HepG2 (cell line): ENCODE data around the gene GALNT17. TPM values are rescaled to one million over a fixed set of nuclear protein-coding genes. Genes with fewer than 3 reads are reported as not detected.

Source experiments
- GABPB1 ChIP-seq: IDR thresholded peaks from 2 replicates; pipeline ENCODE4 v1.6.1; 2016; ENCODE audit warnings: mild to moderate bottlenecking, missing genetic modification reagents, moderate library complexity, missing compliant biosample characterization
- HNRNPLL ChIP-seq: fragments of 200-400 bp; formaldehyde crosslinking; IDR thresholded peaks from 2 replicates; pipeline ENCODE4 v1.6.1; 2017; ENCODE audit warnings: mild to moderate bottlenecking, low read depth, low read length; ENCODE audit not compliant: poor library complexity, severe bottlenecking
- KDM2A ChIP-seq: sonication (generic); formaldehyde crosslinking; IDR thresholded peaks from 2 replicates; pipeline ENCODE4 v1.4.0; 2020; ENCODE audit warnings: low read depth, missing genetic modification reagents, borderline replicate concordance
- PCBP1 ChIP-seq: fragments of 200-400 bp; formaldehyde crosslinking; IDR thresholded peaks from 2 replicates; pipeline ENCODE4 v1.6.1; 2017; ENCODE audit warnings: mild to moderate bottlenecking, low read depth, low read length, borderline replicate concordance
- SMC3 ChIP-seq: IDR thresholded peaks from 2 replicates; pipeline ENCODE4 v1.6.1; 2011; ENCODE audit warnings: low read length, improper control_type of control experiment
- SOX13 ChIP-seq, 3 experiments: fragments of 450-650 bp in 1 of 3; sonication (generic) in 1 of 3; formaldehyde crosslinking in 1 of 3; IDR thresholded peaks in 2 of 3; conservative IDR thresholded peaks in 1 of 3; 2 replicates each; pipeline versions ENCODE4 v1.5.0 to v1.6.1; 2016 to 2020; ENCODE audit warnings: antibody characterized with exemption in 1 of 3, mild to moderate bottlenecking in 1 of 3, missing compliant biosample characterization in 1 of 3, missing genetic modification reagents in 1 of 3, moderate library complexity in 1 of 3
- TEAD2 ChIP-seq: sonication (generic); formaldehyde crosslinking; IDR thresholded peaks from 2 replicates; pipeline ENCODE4 v1.9.0; 2021; ENCODE audit warnings: missing genetic modification reagents
- TP53 ChIP-seq: sonication (generic); formaldehyde crosslinking; conservative IDR thresholded peaks from 2 replicates; pipeline ENCODE4 v1.4.0; 2020; ENCODE audit warnings: missing genetic modification reagents
- ZNF317 ChIP-seq: sonication (generic); formaldehyde crosslinking; IDR thresholded peaks from 2 replicates; pipeline ENCODE4 v1.5.0; 2020; ENCODE audit warnings: mild to moderate bottlenecking, missing genetic modification reagents
- ZNF547 ChIP-seq: sonication (generic); formaldehyde crosslinking; IDR thresholded peaks from 2 replicates; pipeline ENCODE4 v1.5.1; 2020; ENCODE audit warnings: mild to moderate bottlenecking, missing genetic modification reagents
- ZNF768 ChIP-seq: sonication (generic); formaldehyde crosslinking; IDR thresholded peaks from 2 replicates; pipeline ENCODE4 v1.4.0; 2020; ENCODE audit warnings: missing genetic modification reagents
- polyA plus RNA-seq, 8 experiments: library from polyadenylated mRNA; depleted of rRNA in 3 of 8; stranded (reverse) in 7 of 8; unstranded in 1 of 8; fragments of >200 nt; fragmentation: Illumina TruSeq in 4 of 8; extraction: Trizol in 4 of 8; gene quantifications; 2 replicates each; pipeline versions ENCODE4 v1.2.1 to v1.2.3, GENCODE V29; 2011 to 2016; ENCODE audit warnings: low read depth in 4 of 8, missing spikeins in 1 of 8, mixed read lengths in 1 of 8; ENCODE audit not compliant: insufficient read depth in 1 of 8
- total RNA-seq, 5 experiments: library from RNA; depleted of rRNA; stranded (reverse); fragments of >200 nt; fragmentation: Illumina TruSeq; extraction: Trizol; gene quantifications; 2 replicates each; pipeline ENCODE4 v1.2.3, GENCODE V29; 2016; ENCODE audit warnings: low read depth in 1 of 5
- TF ChIP-seq, protein P1 (sequence below): sonication (generic); formaldehyde crosslinking; IDR thresholded peaks from 2 replicates; pipeline ENCODE4; 2020; ENCODE audit warnings: missing genetic modification reagents, mild to moderate bottlenecking, borderline replicate concordance
- TF ChIP-seq, protein P2 (sequence below): IDR thresholded peaks from 2 replicates; pipeline ENCODE4 v1.6.1; 2016; ENCODE audit warnings: mild to moderate bottlenecking, missing biosample characterization, missing genetic modification reagents
- TF ChIP-seq, protein P3 (sequence below): sonication (generic); formaldehyde crosslinking; IDR thresholded peaks from 2 replicates; pipeline ENCODE4 v1.4.0; 2020; ENCODE audit warnings: missing genetic modification reagents
- TF ChIP-seq, protein P4 (sequence below): IDR thresholded peaks from 2 replicates; pipeline ENCODE4 v1.4.0; 2020; ENCODE audit warnings: mild to moderate bottlenecking, missing genetic modification reagents
- TF ChIP-seq, protein P5 (sequence below): sonication (generic); IDR thresholded peaks from 2 replicates; pipeline ENCODE4 v1.6.1; 2016; ENCODE audit warnings: low read depth, borderline replicate concordance

Gene GALNT17
- total and polyA plus RNA-seq, 2 of the 13 experiments (the other 11 are each of a cell fraction or from before 2014, with no cell fraction given) = not detected

DNA sequence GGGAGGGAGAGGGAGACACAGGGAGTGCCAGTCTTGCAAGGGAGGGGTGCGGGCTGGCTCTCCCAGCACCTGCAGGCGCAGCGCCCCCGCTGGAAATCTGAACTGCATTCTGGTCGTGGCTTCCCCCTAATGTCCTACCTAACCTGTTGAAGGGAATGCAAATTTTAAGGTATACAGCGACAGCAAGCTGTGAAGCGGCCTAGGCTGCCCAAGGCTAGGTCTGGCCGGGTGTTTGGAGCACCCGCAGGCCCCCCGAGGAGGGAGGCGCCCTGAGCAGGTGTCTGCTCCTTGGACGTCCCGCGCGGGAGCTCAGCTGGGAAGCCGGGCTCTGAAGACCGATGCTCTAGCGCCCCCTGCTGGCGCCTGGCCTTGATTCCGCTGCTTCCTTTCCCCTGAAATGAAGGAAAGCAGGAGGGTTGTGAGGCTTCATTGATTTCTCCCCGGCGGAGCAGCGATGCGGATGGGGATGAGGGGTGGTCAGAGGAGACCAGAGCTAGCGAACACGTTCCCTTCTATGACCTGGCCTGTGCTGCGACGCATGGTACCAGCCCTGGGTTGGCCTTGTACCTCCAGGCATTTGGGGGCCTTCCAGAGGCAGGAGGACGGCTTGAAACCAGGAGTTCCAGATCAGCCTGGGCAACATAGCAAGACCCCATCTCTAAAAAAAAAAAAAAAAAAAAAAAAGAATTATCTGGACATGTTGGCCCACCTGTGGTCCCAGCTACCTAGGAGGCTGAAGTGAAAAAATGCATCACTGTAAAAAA, 601.3 kb downstream of the GALNT17 start (continued):
- TF ChIP-seq, protein P1, sequence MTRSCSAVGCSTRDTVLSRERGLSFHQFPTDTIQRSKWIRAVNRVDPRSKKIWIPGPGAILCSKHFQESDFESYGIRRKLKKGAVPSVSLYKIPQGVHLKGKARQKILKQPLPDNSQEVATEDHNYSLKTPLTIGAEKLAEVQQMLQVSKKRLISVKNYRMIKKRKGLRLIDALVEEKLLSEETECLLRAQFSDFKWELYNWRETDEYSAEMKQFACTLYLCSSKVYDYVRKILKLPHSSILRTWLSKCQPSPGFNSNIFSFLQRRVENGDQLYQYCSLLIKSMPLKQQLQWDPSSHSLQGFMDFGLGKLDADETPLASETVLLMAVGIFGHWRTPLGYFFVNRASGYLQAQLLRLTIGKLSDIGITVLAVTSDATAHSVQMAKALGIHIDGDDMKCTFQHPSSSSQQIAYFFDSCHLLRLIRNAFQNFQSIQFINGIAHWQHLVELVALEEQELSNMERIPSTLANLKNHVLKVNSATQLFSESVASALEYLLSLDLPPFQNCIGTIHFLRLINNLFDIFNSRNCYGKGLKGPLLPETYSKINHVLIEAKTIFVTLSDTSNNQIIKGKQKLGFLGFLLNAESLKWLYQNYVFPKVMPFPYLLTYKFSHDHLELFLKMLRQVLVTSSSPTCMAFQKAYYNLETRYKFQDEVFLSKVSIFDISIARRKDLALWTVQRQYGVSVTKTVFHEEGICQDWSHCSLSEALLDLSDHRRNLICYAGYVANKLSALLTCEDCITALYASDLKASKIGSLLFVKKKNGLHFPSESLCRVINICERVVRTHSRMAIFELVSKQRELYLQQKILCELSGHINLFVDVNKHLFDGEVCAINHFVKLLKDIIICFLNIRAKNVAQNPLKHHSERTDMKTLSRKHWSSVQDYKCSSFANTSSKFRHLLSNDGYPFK (CRISPR knock-in tag) = no peak
- TF ChIP-seq TEAD2 (CRISPR knock-in tag) (no peak), ZNF547 (CRISPR knock-in tag) (no peak), HNRNPLL (peak; percentile 35), GABPB1 (CRISPR knock-in tag) (peak; percentile 46; the same call in 1 of the 2 replicates), KDM2A (CRISPR knock-in tag) (peak; percentile 71; the same call in 1 of the 2 replicates), PCBP1 (0 out of 2 replicates have a peak, but pooled peaks have one; percentile 69), SMC3 (peak; percentile 64), ZNF317 (no peak), TP53 (CRISPR knock-in tag) (no peak), SOX13 (IDR thresholded peaks at IDR 0.05) (no peak), SOX13 (CRISPR knock-in tag; conservative IDR thresholded peaks at IDR 0.05 in 1 of 2, IDR thresholded peaks at IDR 0.05 in 1 of 2) (no peak), ZNF768 (peak; percentile 27; the same call in 1 of the 2 replicates)
- TF ChIP-seq, protein P2, sequence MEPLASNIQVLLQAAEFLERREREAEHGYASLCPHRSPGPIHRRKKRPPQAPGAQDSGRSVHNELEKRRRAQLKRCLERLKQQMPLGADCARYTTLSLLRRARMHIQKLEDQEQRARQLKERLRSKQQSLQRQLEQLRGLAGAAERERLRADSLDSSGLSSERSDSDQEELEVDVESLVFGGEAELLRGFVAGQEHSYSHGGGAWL (CRISPR knock-in tag) = 0 out of 2 replicates have a peak, but pooled peaks have one; percentile 45
- TF ChIP-seq, protein P3, sequence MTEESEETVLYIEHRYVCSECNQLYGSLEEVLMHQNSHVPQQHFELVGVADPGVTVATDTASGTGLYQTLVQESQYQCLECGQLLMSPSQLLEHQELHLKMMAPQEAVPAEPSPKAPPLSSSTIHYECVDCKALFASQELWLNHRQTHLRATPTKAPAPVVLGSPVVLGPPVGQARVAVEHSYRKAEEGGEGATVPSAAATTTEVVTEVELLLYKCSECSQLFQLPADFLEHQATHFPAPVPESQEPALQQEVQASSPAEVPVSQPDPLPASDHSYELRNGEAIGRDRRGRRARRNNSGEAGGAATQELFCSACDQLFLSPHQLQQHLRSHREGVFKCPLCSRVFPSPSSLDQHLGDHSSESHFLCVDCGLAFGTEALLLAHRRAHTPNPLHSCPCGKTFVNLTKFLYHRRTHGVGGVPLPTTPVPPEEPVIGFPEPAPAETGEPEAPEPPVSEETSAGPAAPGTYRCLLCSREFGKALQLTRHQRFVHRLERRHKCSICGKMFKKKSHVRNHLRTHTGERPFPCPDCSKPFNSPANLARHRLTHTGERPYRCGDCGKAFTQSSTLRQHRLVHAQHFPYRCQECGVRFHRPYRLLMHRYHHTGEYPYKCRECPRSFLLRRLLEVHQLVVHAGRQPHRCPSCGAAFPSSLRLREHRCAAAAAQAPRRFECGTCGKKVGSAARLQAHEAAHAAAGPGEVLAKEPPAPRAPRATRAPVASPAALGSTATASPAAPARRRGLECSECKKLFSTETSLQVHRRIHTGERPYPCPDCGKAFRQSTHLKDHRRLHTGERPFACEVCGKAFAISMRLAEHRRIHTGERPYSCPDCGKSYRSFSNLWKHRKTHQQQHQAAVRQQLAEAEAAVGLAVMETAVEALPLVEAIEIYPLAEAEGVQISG (CRISPR knock-in tag) = peak; percentile 25; the same call in 1 of the 2 replicates
- TF ChIP-seq, protein P4, sequence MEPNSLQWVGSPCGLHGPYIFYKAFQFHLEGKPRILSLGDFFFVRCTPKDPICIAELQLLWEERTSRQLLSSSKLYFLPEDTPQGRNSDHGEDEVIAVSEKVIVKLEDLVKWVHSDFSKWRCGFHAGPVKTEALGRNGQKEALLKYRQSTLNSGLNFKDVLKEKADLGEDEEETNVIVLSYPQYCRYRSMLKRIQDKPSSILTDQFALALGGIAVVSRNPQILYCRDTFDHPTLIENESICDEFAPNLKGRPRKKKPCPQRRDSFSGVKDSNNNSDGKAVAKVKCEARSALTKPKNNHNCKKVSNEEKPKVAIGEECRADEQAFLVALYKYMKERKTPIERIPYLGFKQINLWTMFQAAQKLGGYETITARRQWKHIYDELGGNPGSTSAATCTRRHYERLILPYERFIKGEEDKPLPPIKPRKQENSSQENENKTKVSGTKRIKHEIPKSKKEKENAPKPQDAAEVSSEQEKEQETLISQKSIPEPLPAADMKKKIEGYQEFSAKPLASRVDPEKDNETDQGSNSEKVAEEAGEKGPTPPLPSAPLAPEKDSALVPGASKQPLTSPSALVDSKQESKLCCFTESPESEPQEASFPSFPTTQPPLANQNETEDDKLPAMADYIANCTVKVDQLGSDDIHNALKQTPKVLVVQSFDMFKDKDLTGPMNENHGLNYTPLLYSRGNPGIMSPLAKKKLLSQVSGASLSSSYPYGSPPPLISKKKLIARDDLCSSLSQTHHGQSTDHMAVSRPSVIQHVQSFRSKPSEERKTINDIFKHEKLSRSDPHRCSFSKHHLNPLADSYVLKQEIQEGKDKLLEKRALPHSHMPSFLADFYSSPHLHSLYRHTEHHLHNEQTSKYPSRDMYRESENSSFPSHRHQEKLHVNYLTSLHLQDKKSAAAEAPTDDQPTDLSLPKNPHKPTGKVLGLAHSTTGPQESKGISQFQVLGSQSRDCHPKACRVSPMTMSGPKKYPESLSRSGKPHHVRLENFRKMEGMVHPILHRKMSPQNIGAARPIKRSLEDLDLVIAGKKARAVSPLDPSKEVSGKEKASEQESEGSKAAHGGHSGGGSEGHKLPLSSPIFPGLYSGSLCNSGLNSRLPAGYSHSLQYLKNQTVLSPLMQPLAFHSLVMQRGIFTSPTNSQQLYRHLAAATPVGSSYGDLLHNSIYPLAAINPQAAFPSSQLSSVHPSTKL (CRISPR knock-in tag) = peak; percentile 36; the same call in 1 of the 2 replicates
- TF ChIP-seq, protein P5, sequence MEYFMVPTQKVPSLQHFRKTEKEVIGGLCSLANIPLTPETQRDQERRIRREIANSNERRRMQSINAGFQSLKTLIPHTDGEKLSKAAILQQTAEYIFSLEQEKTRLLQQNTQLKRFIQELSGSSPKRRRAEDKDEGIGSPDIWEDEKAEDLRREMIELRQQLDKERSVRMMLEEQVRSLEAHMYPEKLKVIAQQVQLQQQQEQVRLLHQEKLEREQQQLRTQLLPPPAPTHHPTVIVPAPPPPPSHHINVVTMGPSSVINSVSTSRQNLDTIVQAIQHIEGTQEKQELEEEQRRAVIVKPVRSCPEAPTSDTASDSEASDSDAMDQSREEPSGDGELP = peak; percentile 80; the same call in 1 of the 2 replicates
